CD8-positive, alpha-beta memory T cell (primary cell): ENCODE measurements around the gene NOP14. TPM values are rescaled to one million over a fixed set of nuclear protein-coding genes. Genes with fewer than 3 reads are reported as not detected.

Experiments
- CTCF ChIA-PET: fragments of 350-600 bp; sonication (Branson Sonifier 250); formaldehyde crosslinking; loops from one replicate; lab custom pipeline; 2021; ENCODE audit warnings: antibody characterized with exemption; lab: Charles Lee
- POLR2A ChIA-PET: fragments of 350-600 bp; sonication (Branson Sonifier 250); formaldehyde crosslinking; loops from one replicate; lab custom pipeline; 2021; ENCODE audit warnings: antibody characterized with exemption; lab: Charles Lee
- DNase-seq, 5 donors: peaks; one replicate each; pipeline versions ENCODE4 v3.0.0 to v3.0.0-alpha.2; 2020 to 2022; ENCODE audit warnings: mixed read lengths in 1 of 5
- H3K27ac ChIP-seq: one replicate; pipeline ENCODE4 v1.7.0; 2013; ENCODE audit warnings: low read depth, mild to moderate bottlenecking, low read length, moderate library complexity
- H3K27me3 ChIP-seq: 2 replicates; pipeline ENCODE4 v1.7.0; 2013; ENCODE audit warnings: low read length, mild to moderate bottlenecking; ENCODE audit not compliant: insufficient read depth, poor library complexity, severe bottlenecking
- H3K36me3 ChIP-seq: 2 replicates; pipeline ENCODE4 v1.7.0; 2013; ENCODE audit warnings: mild to moderate bottlenecking, low read length, moderate library complexity; ENCODE audit not compliant: insufficient read depth
- H3K4me1 ChIP-seq: 2 replicates; pipeline ENCODE4 v1.7.0; 2013; ENCODE audit warnings: mild to moderate bottlenecking, low read length, moderate library complexity; ENCODE audit not compliant: insufficient read depth
- H3K4me3 ChIP-seq: 2 replicates; pipeline ENCODE4 v1.7.0; 2013; ENCODE audit warnings: mild to moderate bottlenecking, low read length
- H3K9me3 ChIP-seq: 2 replicates; pipeline ENCODE4 v1.7.0; 2013; ENCODE audit warnings: mild to moderate bottlenecking, low read length
- H3K27ac Mint-ChIP-seq, 8 donors: one replicate each; pipeline ENCODE4 v1.8.0; 2020 to 2021; ENCODE audit warnings: mixed read lengths in 8 of 8, mild to moderate bottlenecking in 6 of 8, inconsistent platforms in 3 of 8, moderate library complexity in 3 of 8
- H3K27me3 Mint-ChIP-seq, 2 donors: one replicate each; pipeline ENCODE4 v1.8.0; 2020 to 2021; ENCODE audit warnings: mixed read lengths in 2 of 2, mild to moderate bottlenecking in 1 of 2, moderate library complexity in 1 of 2
- H3K36me3 Mint-ChIP-seq, 3 donors: one replicate each; pipeline ENCODE4 v1.8.0; 2020 to 2021; ENCODE audit warnings: mixed read lengths in 3 of 3, inconsistent platforms in 1 of 3, mild to moderate bottlenecking in 1 of 3
- H3K4me1 Mint-ChIP-seq, 3 donors: one replicate each; pipeline ENCODE4 v1.8.0; 2020 to 2021; ENCODE audit warnings: mixed read lengths in 3 of 3, inconsistent platforms in 1 of 3, mild to moderate bottlenecking in 1 of 3
- H3K4me3 Mint-ChIP-seq, 7 donors: one replicate each; pipeline ENCODE4 v1.8.0; 2020 to 2021; ENCODE audit warnings: mixed read lengths in 7 of 7, mild to moderate bottlenecking in 6 of 7, moderate library complexity in 4 of 7, inconsistent platforms in 2 of 7
- H3K9me3 Mint-ChIP-seq, 5 donors: one replicate each; pipeline ENCODE4 v1.8.0; 2020 to 2022; ENCODE audit warnings: mixed read lengths in 5 of 5, mild to moderate bottlenecking in 3 of 5, moderate library complexity in 2 of 5, inconsistent platforms in 1 of 5
- polyA plus RNA-seq: library from polyadenylated mRNA; unstranded; fragments of 300-500 nt; fragmentation: Illumina TruSeq; gene quantifications from one replicate; pipeline ENCODE4 v1.2.3, GENCODE V29; 2021
- total RNA-seq, 2 experiments: library from RNA; stranded (reverse); gene quantifications; one replicate each; pipeline ENCODE4 v1.2.3, GENCODE V29; 2021

Gene NOP14
- total and polyA plus RNA-seq, 3 experiments from 2014 or later: 26.5 to 165 (median 156) TPM

- Histone ChIP-seq H3K4me3 (no peak overlapping the region), H3K9me3 (no peaks in the 10 kb centered on the region), H3K36me3 (no peaks in the 10 kb centered on the region), H3K4me1 (no peaks in the 10 kb centered on the region), H3K27ac (no peak overlapping the region), H3K27me3 (no peaks in the 10 kb centered on the region)
- DNase-seq: no peak
- no peaks in the 10 kb centered on the region for H3K9me3 Mint-ChIP-seq
- CTCF ChIA-PET: interaction anchor here (1.1 kb wide), 1 partner anchor 9 kb away, joined by 4 read pairs; no protein-coding TSS in a partner anchor
- H3K4me1 Mint-ChIP-seq: no peaks in the 10 kb centered on the region
- no peak overlapping the region for H3K4me3 Mint-ChIP-seq
- no peaks in the 10 kb centered on the region for H3K36me3 Mint-ChIP-seq
- peaks cover 0 to 2% of the 10 kb centered on the region in 2 donors for H3K27me3 Mint-ChIP-seq
- POLR2A ChIA-PET: no interaction called here
- no peak overlapping the region for H3K27ac Mint-ChIP-seq
Measured at GRCh38 chr4:2971275-2971674, 8.1 kb upstream of the NOP14 start.

GRCh38 chr4:2968381-2968780, 5.2 kb upstream of the NOP14 start:
- Histone ChIP-seq H3K9me3 (no peaks in the 10 kb centered on the region), H3K4me1 (peaks cover 8% of the 10 kb centered on the region), H3K27me3 (no peaks in the 10 kb centered on the region), H3K27ac (no peak overlapping the region), H3K36me3 (no peaks in the 10 kb centered on the region), H3K4me3 (no peak overlapping the region)
- ChIA-PET POLR2A (no interaction called here), CTCF (interaction anchor here (0.8 kb wide), 1 partner anchor 104 kb away, joined by 3 read pairs; no protein-coding TSS in a partner anchor)
- no peak for DNase-seq
- Mint-ChIP-seq H3K9me3 (no peaks in the 10 kb centered on the region), H3K4me3 (peak overlapping the region in 1 of 7 donors; percentile 55), H3K27ac (no peak overlapping the region), H3K36me3 (peaks cover 0 to 1% (median 0%) of the 10 kb centered on the region in 3 donors), H3K27me3 (peaks cover 0 to 2% of the 10 kb centered on the region in 2 donors), H3K4me1 (peaks cover 4 to 9% (median 6%) of the 10 kb centered on the region in 3 donors)

- Histone ChIP-seq H3K36me3 (no peaks in the 10 kb centered on the region), H3K9me3 (no peaks in the 10 kb centered on the region), H3K4me1 (peaks cover 23% of the 10 kb centered on the region), H3K27ac (no peak overlapping the region), H3K4me3 (no peak overlapping the region), H3K27me3 (no peaks in the 10 kb centered on the region)
- Mint-ChIP-seq H3K36me3 (peaks cover 0 to 8% (median 2%) of the 10 kb centered on the region in 3 donors), H3K9me3 (no peaks in the 10 kb centered on the region), H3K4me3 (peak overlapping the region; percentile 32 to 92 (median 88)), H3K27me3 (no peaks in the 10 kb centered on the region), H3K27ac (peak overlapping the region in 1 of 8 donors; percentile 66), H3K4me1 (peaks cover 19 to 26% (median 21%) of the 10 kb centered on the region in 3 donors)
- CTCF ChIA-PET: interaction anchor here (1.0 to 1.6 kb wide), 3 partner anchors 8 to 14 kb away, joined by 3 to 4 read pairs (median 3); no protein-coding TSS in a partner anchor
- no peak for DNase-seq
- POLR2A ChIA-PET: interaction anchor here (0.6 kb wide), 1 partner anchor 10 kb away, joined by 3 read pairs; no protein-coding TSS in a partner anchor
Measured at GRCh38 chr4:2965262-2965661, 2.1 kb upstream of the NOP14 start.

GRCh38 chr4:2964706-2965258, 1.6 kb upstream of the NOP14 start:
- H3K36me3 Mint-ChIP-seq: peaks cover 0 to 9% (median 2%) of the 10 kb centered on the region in 3 donors
- no peak for DNase-seq
- ChIA-PET POLR2A (interaction anchor here (0.6 to 0.7 kb wide), 2 partner anchors 9 to 150 kb away, joined by 3 read pairs; no protein-coding TSS in a partner anchor), CTCF (interaction anchor here (1.0 to 3.6 kb wide), 4 partner anchors 8 to 17 kb away, joined by 3 to 14 read pairs (median 6); no protein-coding TSS in a partner anchor)
- H3K4me3 ChIP-seq: peak overlapping the region; percentile 70
- peak overlapping the region in 5 of 8 donors; percentile 66 to 91 (median 88) for H3K27ac Mint-ChIP-seq
- no peaks in the 10 kb centered on the region for H3K27me3 ChIP-seq
- peak overlapping the region; percentile 82 to 95 (median 89) for H3K4me3 Mint-ChIP-seq
- H3K27ac ChIP-seq: no peak overlapping the region
- H3K9me3 Mint-ChIP-seq: no peaks in the 10 kb centered on the region
- H3K9me3 ChIP-seq: no peaks in the 10 kb centered on the region
- peaks cover 20 to 30% (median 25%) of the 10 kb centered on the region in 3 donors for H3K4me1 Mint-ChIP-seq
- H3K27me3 Mint-ChIP-seq: no peaks in the 10 kb centered on the region
- no peaks in the 10 kb centered on the region for H3K36me3 ChIP-seq
- H3K4me1 ChIP-seq: peaks cover 27% of the 10 kb centered on the region

- H3K4me3 ChIP-seq: peak overlapping the region; percentile 70
- Mint-ChIP-seq H3K9me3 (no peaks in the 10 kb centered on the region), H3K27me3 (no peaks in the 10 kb centered on the region), H3K4me3 (peak overlapping the region; percentile 82 to 95 (median 89)), H3K4me1 (peaks cover 23 to 38% (median 31%) of the 10 kb centered on the region in 3 donors), H3K36me3 (peaks cover 0 to 13% (median 5%) of the 10 kb centered on the region in 3 donors), H3K27ac (peak overlapping the region; percentile 38 to 91 (median 82))
- no peaks in the 10 kb centered on the region for H3K36me3 ChIP-seq
- no peak for DNase-seq
- H3K27me3 ChIP-seq: no peaks in the 10 kb centered on the region
- H3K27ac ChIP-seq: peak overlapping the region; percentile 24
- no peaks in the 10 kb centered on the region for H3K9me3 ChIP-seq
- H3K4me1 ChIP-seq: peaks cover 27% of the 10 kb centered on the region
- ChIA-PET CTCF (interaction anchor here (0.6 to 3.6 kb wide), 13 partner anchors 9 to 213 kb away, joined by 3 to 14 read pairs (median 4); no protein-coding TSS in a partner anchor), POLR2A (interaction anchor here (0.6 to 1.6 kb wide), 12 partner anchors 14 to 495 kb away, joined by 3 to 11 read pairs (median 4); partner anchors contain the start of genes FAM193A, RNF4 and TNIP2)
Measured at GRCh38 chr4:2963966-2964471, 813 bp upstream of the NOP14 start.

GRCh38 chr4:2962614-2963174, 512 bp downstream of the NOP14 start:
- Mint-ChIP-seq H3K27me3 (no peaks in the 10 kb centered on the region), H3K27ac (peak overlapping the region; percentile 65 to 96 (median 90)), H3K9me3 (no peaks in the 10 kb centered on the region), H3K4me1 (peaks cover 33 to 51% (median 44%) of the 10 kb centered on the region in 3 donors), H3K36me3 (peaks cover under 1 to 27% (median 12%) of the 10 kb centered on the region in 3 donors), H3K4me3 (peak overlapping the region; percentile 84 to 95 (median 86))
- peaks cover 27% of the 10 kb centered on the region for H3K4me1 ChIP-seq
- peaks cover 10% of the 10 kb centered on the region for H3K36me3 ChIP-seq
- peak overlapping the region; percentile 53 for H3K27ac ChIP-seq
- no peaks in the 10 kb centered on the region for H3K9me3 ChIP-seq
- peak overlapping the region; percentile 70 for H3K4me3 ChIP-seq
- POLR2A ChIA-PET: interaction anchor here (0.7 to 1.9 kb wide), 9 partner anchors 9 to 206 kb away, joined by 3 to 17 read pairs (median 4); partner anchors contain the start of gene TNIP2
- H3K27me3 ChIP-seq: no peaks in the 10 kb centered on the region
- CTCF ChIA-PET: interaction anchor here (1.0 to 3.6 kb wide), 11 partner anchors 9 to 235 kb away, joined by 3 to 14 read pairs (median 4); no protein-coding TSS in a partner anchor
- no peak for DNase-seq

GRCh38 chr4:2961811-2962441, 1.3 kb downstream of the NOP14 start:
- peak overlapping the region; percentile 84 to 95 (median 86) for H3K4me3 Mint-ChIP-seq
- H3K36me3 Mint-ChIP-seq: peaks cover 4 to 34% (median 16%) of the 10 kb centered on the region in 3 donors
- Histone ChIP-seq H3K27ac (peak overlapping the region; percentile 53), H3K4me1 (peaks cover 27% of the 10 kb centered on the region), H3K9me3 (no peaks in the 10 kb centered on the region), H3K36me3 (peaks cover 16% of the 10 kb centered on the region), H3K4me3 (peak overlapping the region; percentile 70), H3K27me3 (no peaks in the 10 kb centered on the region)
- peak overlapping the region; percentile 65 to 96 (median 90) for H3K27ac Mint-ChIP-seq
- no peaks in the 10 kb centered on the region for H3K9me3 Mint-ChIP-seq
- CTCF ChIA-PET: interaction anchor here (0.6 to 3.6 kb wide), 13 partner anchors 8 to 739 kb away, joined by 3 to 14 read pairs (median 3); no protein-coding TSS in a partner anchor
- H3K4me1 Mint-ChIP-seq: peaks cover 36 to 55% (median 49%) of the 10 kb centered on the region in 3 donors
- H3K27me3 Mint-ChIP-seq: no peaks in the 10 kb centered on the region
- peak in 3 of 5 donors; percentile 15 to 59 (median 51) for DNase-seq
- POLR2A ChIA-PET: interaction anchor here (0.6 to 1.9 kb wide), 7 partner anchors 8 to 206 kb away, joined by 3 to 17 read pairs (median 5); partner anchors contain the start of gene TNIP2
